HAP-1 (cell line): ENCODE data around the gene PBX1.

Experiments used
- DNase-seq, 2 experiments: peaks; one replicate each; pipeline ENCODE4 v3.0.0-alpha.2; 2016 to 2020; ENCODE audit warnings: low spot score in 2 of 2
- H3K27me3 ChIP-seq: fragments of 250-450 bp; sonication (Bioruptor Pico); 2 replicates; pipeline ENCODE4 v1.5.1; 2020; ENCODE audit warnings: low read depth, mild to moderate bottlenecking, moderate library complexity
- H3K36me3 ChIP-seq: fragments of 250-450 bp; sonication (Bioruptor Pico); replicated peaks from 2 replicates; pipeline ENCODE4 v1.5.1; 2020; ENCODE audit warnings: mild to moderate bottlenecking
- H3K4me1 ChIP-seq: fragments of 250-450 bp; sonication (Bioruptor Pico); 2 replicates; pipeline ENCODE4 v1.5.1; 2020; ENCODE audit warnings: mild to moderate bottlenecking
- H3K4me3 ChIP-seq: fragments of 250-450 bp; sonication (Bioruptor Pico); 2 replicates; pipeline ENCODE4 v1.5.1; 2020; ENCODE audit warnings: mild to moderate bottlenecking, moderate library complexity
- H3K9me3 ChIP-seq: fragments of 250-450 bp; sonication (Bioruptor Pico); 2 replicates; pipeline ENCODE4 v1.5.1; 2020; ENCODE audit warnings: mild to moderate bottlenecking, moderate library complexity
- in situ Hi-C: fragments of 300-500 bp; cut with MboI; formaldehyde crosslinking; loops from 3 replicates; pipeline ENCODE4 v1.14.3; 2020; ENCODE audit warnings: low sequenced_read_pairs, inconsistent platforms, mixed read lengths

The PBX1 gene

GRCh38 chr1:164571333-164571732, 12.3 kb downstream of the PBX1 start:
- no peak overlapping the region for H3K4me3 ChIP-seq
- DNase-seq, result no peak
- no peaks in the 10 kb centered on the region for H3K27me3 ChIP-seq
- peaks cover 17% of the 10 kb centered on the region for H3K4me1 ChIP-seq
- in situ Hi-C loops, result no loop called here
- H3K36me3 ChIP-seq, result peaks cover 4% of the 10 kb centered on the region
- H3K9me3 ChIP-seq, result no peaks in the 10 kb centered on the region

GRCh38 chr1:164575356-164575886, 16.4 kb downstream of the PBX1 start:
- Histone ChIP-seq H3K27me3 (no peaks in the 10 kb centered on the region), H3K9me3 (no peaks in the 10 kb centered on the region), H3K4me1 (peaks cover 11% of the 10 kb centered on the region), H3K4me3 (no peak overlapping the region), H3K36me3 (peaks cover 4% of the 10 kb centered on the region; the same call in 1 of the 2 replicates)
- in situ Hi-C loops, result no loop called here
- no peak for DNase-seq

- H3K27me3 ChIP-seq, result no peaks in the 10 kb centered on the region
- peaks cover 11% of the 10 kb centered on the region for H3K4me1 ChIP-seq
- H3K4me3 ChIP-seq, result no peak overlapping the region
- in situ Hi-C loops, result no loop called here
- no peaks in the 10 kb centered on the region for H3K36me3 ChIP-seq
- no peak for DNase-seq
- H3K9me3 ChIP-seq, result no peaks in the 10 kb centered on the region
Measured at GRCh38 chr1:164576291-164577271, 17.6 kb downstream of the PBX1 start.

GRCh38 chr1:164577291-164577690, 18.3 kb downstream of the PBX1 start:
- Histone ChIP-seq H3K4me3 (no peak overlapping the region), H3K9me3 (no peaks in the 10 kb centered on the region), H3K36me3 (no peaks in the 10 kb centered on the region), H3K4me1 (peaks cover 8% of the 10 kb centered on the region), H3K27me3 (no peaks in the 10 kb centered on the region)
- in situ Hi-C loops, result no loop called here
- DNase-seq, result no peak

- Histone ChIP-seq H3K27me3 (no peaks in the 10 kb centered on the region), H3K4me3 (no peak overlapping the region), H3K36me3 (no peaks in the 10 kb centered on the region), H3K9me3 (no peaks in the 10 kb centered on the region), H3K4me1 (peaks cover 15% of the 10 kb centered on the region)
- in situ Hi-C loops, result no loop called here
- no peak for DNase-seq
Measured at GRCh38 chr1:164578479-164579200, 19.7 kb downstream of the PBX1 start.

GRCh38 chr1:164579381-164579780, 20.4 kb downstream of the PBX1 start:
- DNase-seq, result no peak
- Histone ChIP-seq H3K4me1 (peaks cover 17% of the 10 kb centered on the region), H3K9me3 (no peaks in the 10 kb centered on the region), H3K27me3 (no peaks in the 10 kb centered on the region), H3K4me3 (no peak overlapping the region), H3K36me3 (no peaks in the 10 kb centered on the region)
- in situ Hi-C loops, result no loop called here

- DNase-seq, result no peak
- in situ Hi-C loops, result no loop called here
- Histone ChIP-seq H3K9me3 (no peaks in the 10 kb centered on the region), H3K27me3 (no peaks in the 10 kb centered on the region), H3K4me1 (peaks cover 12% of the 10 kb centered on the region), H3K36me3 (no peaks in the 10 kb centered on the region), H3K4me3 (no peak overlapping the region)
Measured at GRCh38 chr1:164581762-164582161, 22.8 kb downstream of the PBX1 start.

- DNase-seq, result peak; percentile 15 to 71
- H3K36me3 ChIP-seq, result no peaks in the 10 kb centered on the region
- no peak overlapping the region for H3K4me3 ChIP-seq
- in situ Hi-C loops, result no loop called here
- H3K4me1 ChIP-seq, result peaks cover 25% of the 10 kb centered on the region
- no peaks in the 10 kb centered on the region for H3K27me3 ChIP-seq
- H3K9me3 ChIP-seq, result no peaks in the 10 kb centered on the region
Measured at GRCh38 chr1:164583196-164583595, 24.2 kb downstream of the PBX1 start.

GRCh38 chr1:164583835-164584539, 25.0 kb downstream of the PBX1 start:
- Histone ChIP-seq H3K4me1 (peaks cover 31% of the 10 kb centered on the region), H3K36me3 (no peaks in the 10 kb centered on the region), H3K9me3 (no peaks in the 10 kb centered on the region), H3K27me3 (no peaks in the 10 kb centered on the region), H3K4me3 (no peak overlapping the region)
- DNase-seq, result no peak
- in situ Hi-C loops, result no loop called here

GRCh38 chr1:164586591-164586990, 27.6 kb downstream of the PBX1 start:
- no peak for DNase-seq
- no peaks in the 10 kb centered on the region for H3K36me3 ChIP-seq
- no peaks in the 10 kb centered on the region for H3K27me3 ChIP-seq
- in situ Hi-C loops, result no loop called here
- peaks cover 40% of the 10 kb centered on the region for H3K4me1 ChIP-seq
- no peak overlapping the region for H3K4me3 ChIP-seq
- H3K9me3 ChIP-seq, result no peaks in the 10 kb centered on the region

GRCh38 chr1:164587617-164588501, 28.9 kb downstream of the PBX1 start:
- H3K9me3 ChIP-seq, result no peaks in the 10 kb centered on the region
- in situ Hi-C loops, result no loop called here
- H3K27me3 ChIP-seq, result no peaks in the 10 kb centered on the region
- peaks cover 44% of the 10 kb centered on the region for H3K4me1 ChIP-seq
- H3K36me3 ChIP-seq, result no peaks in the 10 kb centered on the region
- no peak overlapping the region for H3K4me3 ChIP-seq
- DNase-seq, result peak; percentile 50 to 80

- Histone ChIP-seq H3K4me1 (peaks cover 36% of the 10 kb centered on the region), H3K4me3 (peak overlapping the region; percentile 12), H3K9me3 (no peaks in the 10 kb centered on the region), H3K36me3 (no peaks in the 10 kb centered on the region), H3K27me3 (no peaks in the 10 kb centered on the region)
- peak; percentile 64 to 85 for DNase-seq
- in situ Hi-C loops, result no loop called here
Measured at GRCh38 chr1:164588516-164589341, 29.7 kb downstream of the PBX1 start.
